Neural progenitor cell (in vitro differentiated cells): ENCODE results near the gene STK40. TPM values are rescaled to one million over a fixed set of nuclear protein-coding genes. Genes with fewer than 3 reads are reported as not detected.

ENCODE experiments used
- DNase-seq: peaks from one replicate; pipeline ENCODE4 v3.0.0-alpha.2; 2016; ENCODE audit warnings: low spot score
- H2AFZ ChIP-seq: fragments of 200-600 bp; sonication (generic); replicated peaks from 2 replicates; pipeline ENCODE4 v1.6.1; 2016; ENCODE audit warnings: antibody characterized with exemption
- H3F3A ChIP-seq: fragments of 200-600 bp; sonication (generic); 2 replicates; pipeline ENCODE4 v1.6.1; 2016; ENCODE audit warnings: antibody characterized with exemption, low read depth
- H3K27ac ChIP-seq: fragments of 200-600 bp; sonication (generic); 2 replicates; pipeline ENCODE4 v1.5.1; 2016; ENCODE audit warnings: mild to moderate bottlenecking
- H3K27me3 ChIP-seq: fragments of 200-600 bp; sonication (generic); 2 replicates; pipeline ENCODE4 v1.6.1; 2016; ENCODE audit warnings: mild to moderate bottlenecking, moderate library complexity
- H3K36me3 ChIP-seq: fragments of 200-600 bp; sonication (generic); 2 replicates; pipeline ENCODE4 v1.5.1; 2016
- H3K4me1 ChIP-seq: fragments of 200-600 bp; sonication (generic); 2 replicates; pipeline ENCODE4 v1.6.1; 2016; ENCODE audit warnings: mixed run types
- H3K4me2 ChIP-seq: fragments of 200-600 bp; sonication (generic); 2 replicates; pipeline ENCODE4 v1.6.1; 2016
- H3K4me3 ChIP-seq: fragments of 200-600 bp; sonication (generic); 2 replicates; pipeline ENCODE4 v1.5.1; 2016
- H3K79me2 ChIP-seq: fragments of 200-600 bp; sonication (generic); 2 replicates; pipeline ENCODE4 v1.6.1; 2016; ENCODE audit warnings: low read depth
- H3K9ac ChIP-seq: fragments of 200-600 bp; sonication (generic); 2 replicates; pipeline ENCODE4 v1.6.1; 2016
- H3K9me3 ChIP-seq: fragments of 200-600 bp; sonication (generic); 2 replicates; pipeline ENCODE4 v1.5.1; 2016; ENCODE audit warnings: low read depth
- H4K20me1 ChIP-seq: fragments of 200-600 bp; sonication (generic); 2 replicates; pipeline ENCODE4 v1.6.1; 2016; ENCODE audit warnings: low read depth
- H3K27ac Mint-ChIP-seq: 3 replicates; pipeline ENCODE4 v1.8.0; 2021; ENCODE audit warnings: mixed read lengths
- H3K27me3 Mint-ChIP-seq: 2 replicates; pipeline ENCODE4 v1.8.0; 2022; ENCODE audit warnings: low read depth, mild to moderate bottlenecking, inconsistent platforms, moderate library complexity, mixed read lengths; ENCODE audit not compliant: insufficient read depth
- H3K36me3 Mint-ChIP-seq: 3 replicates; pipeline ENCODE4 v1.8.0; 2021; ENCODE audit warnings: mixed read lengths
- H3K4me1 Mint-ChIP-seq: 3 replicates; pipeline ENCODE4 v1.8.0; 2021; ENCODE audit warnings: mixed read lengths
- H3K4me3 Mint-ChIP-seq: 3 replicates; pipeline ENCODE4 v1.8.0; 2021; ENCODE audit warnings: mild to moderate bottlenecking, moderate library complexity, mixed read lengths
- H3K9me3 Mint-ChIP-seq: 3 replicates; pipeline ENCODE4 v1.8.0; 2020; ENCODE audit warnings: mixed read lengths
- EZH2 ChIP-seq: fragments of 200-600 bp; sonication (generic); IDR thresholded peaks from 2 replicates; pipeline ENCODE4 v1.6.1; 2017; ENCODE audit warnings: antibody characterized with exemption, mild to moderate bottlenecking, moderate library complexity
- EZH2phosphoT487 ChIP-seq: fragments of 200-600 bp; sonication (generic); IDR thresholded peaks from 2 replicates; pipeline ENCODE4 v1.6.1; 2017; ENCODE audit warnings: antibody characterized with exemption
- total RNA-seq: library from RNA; depleted of rRNA; stranded (reverse); fragments of >200 nt; gene quantifications from 2 replicates; pipeline ENCODE4 v1.2.3, GENCODE V29; 2015; ENCODE audit warnings: low replicate concordance
- TF ChIP-seq, protein P1 (sequence below): fragments of 200-600 bp; sonication (generic); IDR thresholded peaks from 2 replicates; pipeline ENCODE4 v1.5.1; 2017; ENCODE audit warnings: antibody characterized with exemption, mild to moderate bottlenecking

The STK40 gene
- total RNA-seq, 1 donor from 2014 or later: 5.3 TPM

DNA sequence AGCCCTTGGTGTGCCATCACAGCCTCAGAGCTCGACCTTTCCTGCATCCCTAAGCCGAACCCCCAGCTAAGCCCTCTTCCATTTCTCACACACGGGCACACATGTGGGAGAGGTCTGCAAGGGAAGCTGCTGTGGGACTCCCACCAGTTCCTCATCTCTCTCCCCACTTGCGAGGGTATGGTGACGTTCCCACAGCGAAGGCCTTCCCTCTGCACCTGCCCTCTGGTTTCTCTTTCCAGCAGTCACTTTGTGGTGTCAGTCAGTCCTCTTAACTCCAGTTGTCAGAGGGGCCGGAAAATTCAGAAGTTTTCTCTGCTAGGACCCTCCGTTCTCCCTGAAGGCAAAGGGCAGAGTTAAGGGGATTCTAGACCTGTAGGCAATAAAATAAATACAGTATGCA, 5.5 kb upstream of the STK40 start:
- Histone ChIP-seq H3K27me3 (no peaks in the 10 kb centered on the region), H3K4me1 (peaks cover 18% of the 10 kb centered on the region), H3F3A (peaks cover 24% of the 10 kb centered on the region), H3K4me3 (no peak overlapping the region), H3K27ac (no peak overlapping the region), H2AFZ (no peak overlapping the region), H3K4me2 (no peak overlapping the region), H3K36me3 (no peaks in the 10 kb centered on the region), H3K79me2 (peaks cover 2% of the 10 kb centered on the region), H3K9ac (no peak overlapping the region), H4K20me1 (no peaks in the 10 kb centered on the region), H3K9me3 (no peaks in the 10 kb centered on the region)
- H3K36me3 Mint-ChIP-seq: peaks cover 14% of the 10 kb centered on the region
- peaks cover 6% of the 10 kb centered on the region for H3K27me3 Mint-ChIP-seq
- no peak overlapping the region for H3K4me3 Mint-ChIP-seq
- H3K27ac Mint-ChIP-seq: no peak overlapping the region
- H3K4me1 Mint-ChIP-seq: peaks cover 26% of the 10 kb centered on the region
- H3K9me3 Mint-ChIP-seq: no peaks in the 10 kb centered on the region
- TF ChIP-seq EZH2: no peak
- TF ChIP-seq, protein P1, sequence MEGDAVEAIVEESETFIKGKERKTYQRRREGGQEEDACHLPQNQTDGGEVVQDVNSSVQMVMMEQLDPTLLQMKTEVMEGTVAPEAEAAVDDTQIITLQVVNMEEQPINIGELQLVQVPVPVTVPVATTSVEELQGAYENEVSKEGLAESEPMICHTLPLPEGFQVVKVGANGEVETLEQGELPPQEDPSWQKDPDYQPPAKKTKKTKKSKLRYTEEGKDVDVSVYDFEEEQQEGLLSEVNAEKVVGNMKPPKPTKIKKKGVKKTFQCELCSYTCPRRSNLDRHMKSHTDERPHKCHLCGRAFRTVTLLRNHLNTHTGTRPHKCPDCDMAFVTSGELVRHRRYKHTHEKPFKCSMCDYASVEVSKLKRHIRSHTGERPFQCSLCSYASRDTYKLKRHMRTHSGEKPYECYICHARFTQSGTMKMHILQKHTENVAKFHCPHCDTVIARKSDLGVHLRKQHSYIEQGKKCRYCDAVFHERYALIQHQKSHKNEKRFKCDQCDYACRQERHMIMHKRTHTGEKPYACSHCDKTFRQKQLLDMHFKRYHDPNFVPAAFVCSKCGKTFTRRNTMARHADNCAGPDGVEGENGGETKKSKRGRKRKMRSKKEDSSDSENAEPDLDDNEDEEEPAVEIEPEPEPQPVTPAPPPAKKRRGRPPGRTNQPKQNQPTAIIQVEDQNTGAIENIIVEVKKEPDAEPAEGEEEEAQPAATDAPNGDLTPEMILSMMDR: no peak
- TF ChIP-seq EZH2phosphoT487: no peak
- no peak for DNase-seq

DNA sequence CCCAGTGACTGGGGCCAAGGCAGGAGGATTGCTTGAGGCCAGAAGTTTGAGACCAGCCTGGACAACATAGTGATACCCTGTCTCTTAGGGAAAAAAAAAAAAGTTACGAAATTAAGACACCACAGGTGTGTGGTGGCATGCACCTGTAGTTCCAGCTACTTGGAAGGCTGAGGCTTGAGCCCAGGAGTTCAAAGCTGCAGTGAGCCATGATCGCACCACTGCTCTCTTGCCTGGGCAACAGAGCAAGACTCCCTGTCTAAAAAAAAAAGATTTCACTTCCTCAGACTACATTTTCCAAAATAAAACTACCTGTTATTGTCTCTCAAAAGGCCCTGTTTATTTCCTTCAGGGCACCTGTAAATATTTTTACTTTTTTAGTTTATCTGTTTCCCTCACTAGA, 4.7 kb upstream of the STK40 start:
- peaks cover 26% of the 10 kb centered on the region for H3F3A ChIP-seq
- H3K27me3 Mint-ChIP-seq: peaks cover 6% of the 10 kb centered on the region
- H3K36me3 Mint-ChIP-seq: peaks cover 14% of the 10 kb centered on the region
- peaks cover 18% of the 10 kb centered on the region for H3K4me1 ChIP-seq
- H4K20me1 ChIP-seq: peaks cover under 1% of the 10 kb centered on the region
- no peak overlapping the region for H3K9ac ChIP-seq
- H3K4me3 ChIP-seq: no peak overlapping the region
- H3K36me3 ChIP-seq: no peaks in the 10 kb centered on the region
- H3K9me3 ChIP-seq: no peaks in the 10 kb centered on the region
- peaks cover 27% of the 10 kb centered on the region for H3K4me1 Mint-ChIP-seq
- no peak overlapping the region for H3K4me3 Mint-ChIP-seq
- H3K9me3 Mint-ChIP-seq: no peaks in the 10 kb centered on the region
- TF ChIP-seq, protein P1: no peak
- no peak for TF ChIP-seq EZH2phosphoT487
- TF ChIP-seq EZH2: no peak
- no peaks in the 10 kb centered on the region for H3K27me3 ChIP-seq
- no peak overlapping the region for H2AFZ ChIP-seq
- no peak overlapping the region for H3K27ac Mint-ChIP-seq
- H3K27ac ChIP-seq: no peak overlapping the region
- no peaks in the 10 kb centered on the region for H3K79me2 ChIP-seq
- H3K4me2 ChIP-seq: no peak overlapping the region
- no peak for DNase-seq

DNA sequence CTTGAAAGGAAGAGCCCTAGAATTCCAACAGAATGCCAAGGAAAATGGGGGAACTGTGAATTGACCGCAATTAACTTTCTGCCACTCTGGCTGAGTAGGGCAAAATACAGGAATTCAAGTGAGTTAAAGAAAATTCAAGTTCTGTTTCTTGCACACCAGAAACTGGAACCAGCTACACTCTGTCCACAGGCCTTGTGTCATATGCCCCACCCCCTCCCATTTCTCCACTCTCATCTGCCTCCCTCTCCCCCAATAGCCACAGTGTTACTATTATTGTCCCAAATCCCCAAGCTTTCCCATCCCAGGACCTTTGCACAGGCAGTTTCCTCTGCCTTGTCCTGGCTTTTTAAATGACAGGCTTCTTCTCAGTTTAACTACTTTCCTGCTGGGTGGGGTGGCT, 4.3 kb upstream of the STK40 start:
- Histone ChIP-seq H3F3A (peaks cover 30% of the 10 kb centered on the region), H4K20me1 (peaks cover 4% of the 10 kb centered on the region), H3K4me3 (no peak overlapping the region), H3K27ac (no peak overlapping the region), H3K9me3 (no peaks in the 10 kb centered on the region), H3K9ac (no peak overlapping the region), H2AFZ (no peak overlapping the region), H3K27me3 (no peaks in the 10 kb centered on the region), H3K4me1 (peaks cover 18% of the 10 kb centered on the region), H3K79me2 (peaks cover 3% of the 10 kb centered on the region), H3K36me3 (no peaks in the 10 kb centered on the region), H3K4me2 (no peak overlapping the region)
- TF ChIP-seq EZH2phosphoT487: no peak
- TF ChIP-seq, protein P1: no peak
- TF ChIP-seq EZH2: no peak
- H3K9me3 Mint-ChIP-seq: no peaks in the 10 kb centered on the region
- DNase-seq: no peak
- peaks cover 27% of the 10 kb centered on the region for H3K4me1 Mint-ChIP-seq
- H3K4me3 Mint-ChIP-seq: no peak overlapping the region
- H3K27me3 Mint-ChIP-seq: peaks cover 6% of the 10 kb centered on the region
- peaks cover 14% of the 10 kb centered on the region for H3K36me3 Mint-ChIP-seq
- H3K27ac Mint-ChIP-seq: no peak overlapping the region
